PC-9 (cell line): Measurements from ENCODE around the gene SHROOM4.

ENCODE experiments used
- CTCF ChIP-seq: fragments of 200-600 bp; sonication (generic); conservative IDR thresholded peaks from 2 replicates; pipeline ENCODE4 v1.6.1; 2017; ENCODE audit warnings: mixed run types, antibody characterized with exemption, mild to moderate bottlenecking, moderate library complexity
- EZH2 ChIP-seq: fragments of 200-600 bp; sonication (generic); IDR thresholded peaks from 2 replicates; pipeline ENCODE4 v1.8.0; 2017; ENCODE audit warnings: antibody characterized with exemption, low read depth

DNA sequence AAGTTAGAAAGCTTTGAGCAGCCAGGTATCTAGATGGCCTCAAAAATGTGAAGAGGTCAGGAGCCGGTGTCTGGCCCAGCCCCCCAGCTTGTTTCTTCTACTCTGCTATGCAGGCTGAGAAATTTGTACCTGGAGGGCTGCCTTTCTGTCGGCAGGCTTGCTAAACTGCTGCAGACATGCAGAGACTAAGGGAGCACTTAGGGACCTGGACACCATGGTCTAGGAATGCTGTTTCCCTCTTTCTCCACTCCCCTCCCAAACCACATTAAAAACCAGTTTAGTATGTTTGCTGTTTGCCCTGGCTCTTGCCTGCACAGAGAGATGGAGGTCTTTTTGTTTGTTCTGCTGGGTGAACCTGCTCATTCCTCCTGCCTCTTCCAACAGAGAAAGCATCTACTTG is 186.3 kb downstream of the SHROOM4 start:
- no peak for TF ChIP-seq CTCF
- TF ChIP-seq EZH2: no peak
